Psoas muscle (tissue), 8 donors: ENCODE data around the gene TM4SF1. TPM values are rescaled to one million over a fixed set of nuclear protein-coding genes. Genes with fewer than 3 reads are reported as not detected.

ENCODE experiments used
- ATAC-seq, 4 donors: fragments of 200-7000 bp; cut with Tn5 transposase; one replicate each; pipeline ENCODE4 v1.9.1; 2020; ENCODE audit warnings: moderate library complexity in 3 of 4, mild to moderate bottlenecking in 2 of 4
- DNase-seq, 2 donors: peaks; one replicate each; pipeline ENCODE4 v3.0.0-alpha.2; 2020
- H3K27ac ChIP-seq: fragments of 200-600 bp; one replicate; pipeline ENCODE4 v1.8.0; 2022
- H3K27me3 ChIP-seq, 3 donors: fragments of 200-600 bp in 1 of 3; one replicate each; pipeline versions ENCODE4 v1.6.1 to v1.8.0; 2013 to 2022; ENCODE audit warnings: low read length in 2 of 3, mild to moderate bottlenecking in 2 of 3, moderate library complexity in 1 of 3; ENCODE audit not compliant: insufficient read depth in 3 of 3
- H3K36me3 ChIP-seq, 2 donors: fragments of 200-600 bp in 1 of 2; one replicate each; pipeline versions ENCODE4 v1.6.1 to v1.8.0; 2013 to 2022; ENCODE audit warnings: low read depth in 1 of 2, mild to moderate bottlenecking in 1 of 2, moderate library complexity in 1 of 2; ENCODE audit not compliant: insufficient read depth in 1 of 2
- H3K4me1 ChIP-seq: fragments of 200-600 bp; one replicate; pipeline ENCODE4 v1.8.0; 2022
- H3K4me3 ChIP-seq: fragments of 200-600 bp; one replicate; pipeline ENCODE4 v1.8.0; 2022; ENCODE audit warnings: mild to moderate bottlenecking
- H3K9me3 ChIP-seq: fragments of 200-600 bp; one replicate; pipeline ENCODE4 v1.8.0; 2022
- CTCF ChIP-seq: fragments of 200-600 bp; IDR thresholded peaks from one replicate; pipeline ENCODE4 v1.8.0; 2022; ENCODE audit warnings: antibody characterized with exemption
- WGBS, 3 donors: extraction: QIAGEN DNeasy Blood & Tissue Kit; methylation state at CpG; one replicate each; pipeline versions ENCODE4 v1.1.6 to v1.1.7; 2013; 5-methylcytosine and 5-hydroxymethylcytosine counted together
- intact Hi-C, 2 donors: fragments of 100-400 bp; cut with DNase I; formaldehyde crosslinking; loops; one replicate each; pipeline versions ENCODE4 v1.11.0 to v1.14.2; 2022
- polyA plus RNA-seq, 3 donors: library from polyadenylated mRNA; stranded (reverse); fragments of 200-250 nt; gene quantifications; one replicate each; pipeline ENCODE4 v1.2.3, GENCODE V29; 2013
- total RNA-seq, 4 donors: library from RNA; stranded (reverse); fragmentation: NEBNext Ultra II Directional in 2 of 4; extraction: Animal tissue kit (Norgen Biotek cat#: 25700) in 2 of 4; gene quantifications; one replicate each; pipeline versions ENCODE4 v1.2.1 to v1.2.4, GENCODE V29; 2021 to 2023
- donor health status: healthy with polysubstance abuse.
- donor health status: DM: no; HTN: no; CAD: no; lungs with moderate emphysema.
- donor health status: Bipolar disorder and iron deficiency.
- donor health status: healthy.
- donor health status: DM: yes; HTN: yes; CAD: no.
- donor health status: DM: no; HTN: no; CAD: no.
- donor health status: DM: no; HTN: no; CAD: no.
- donor health status: DM: yes; HTN: yes; CAD: no.

TM4SF1 gene
- total and polyA plus RNA-seq, 7 donors: 30.7 to 61.1 (median 49.4) TPM

DNA sequence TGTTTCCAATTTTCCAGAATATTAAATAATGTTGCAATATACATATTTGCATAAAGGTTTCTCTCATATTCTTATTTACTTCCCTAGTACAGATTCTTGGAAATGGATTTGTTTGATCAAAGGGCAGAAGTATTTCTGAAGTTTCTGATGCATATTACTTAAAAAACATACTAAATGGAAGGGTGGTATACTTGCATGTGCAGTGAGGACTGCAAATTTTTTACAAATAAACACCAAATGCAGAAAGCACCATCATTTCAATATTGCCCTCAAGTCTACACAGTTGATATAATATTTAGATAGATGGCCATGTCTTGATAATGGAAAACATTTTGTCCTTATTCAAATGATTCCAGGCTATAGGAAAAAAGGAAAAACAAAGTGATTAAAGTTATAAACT lies 56.3 kb downstream of the TM4SF1 start:
- H3K4me1 ChIP-seq: no peaks in the 10 kb centered on the region
- no peak for ATAC-seq

GRCh38 chr3:149319750-149320149 lies 57.7 kb downstream of the TM4SF1 start:
- no peaks in the 10 kb centered on the region for H3K36me3 ChIP-seq
- DNase-seq (no peak), ATAC-seq (no peak)
- H3K4me3 ChIP-seq: no peak overlapping the region
- H3K27me3 ChIP-seq: no peaks in the 10 kb centered on the region
- H3K27ac ChIP-seq: no peak overlapping the region
- no peaks in the 10 kb centered on the region for H3K4me1 ChIP-seq
- no peak for TF ChIP-seq CTCF
- H3K9me3 ChIP-seq: no peaks in the 10 kb centered on the region
- intact Hi-C loops: no loop called here
- 59 to 77% (median 61%) methylated on average over 3 of the region's 3 CpGs for WGBS, 3 donors

More for the DNA sequence above, 56.3 kb downstream of the TM4SF1 start:
- no peak overlapping the region for H3K27ac ChIP-seq
- intact Hi-C loops: no loop called here
- no peaks in the 10 kb centered on the region for H3K36me3 ChIP-seq
- H3K27me3 ChIP-seq: no peaks in the 10 kb centered on the region
- DNase-seq: no peak
- no peaks in the 10 kb centered on the region for H3K9me3 ChIP-seq
- no peak overlapping the region for H3K4me3 ChIP-seq
- no peak for TF ChIP-seq CTCF

Other genes starting within 250 kb of the TM4SF1 start
- 1 to 10 TPM; 2.6 to 5.4 (median 3.4) TPM for gene HPS3, start 248.0 kb downstream of the TM4SF1 start, total RNA-seq
- 1 to 10 TPM; 2.2 to 7.3 (median 5.6) TPM for gene HPS3, start 248.0 kb downstream of the TM4SF1 start, polyA plus RNA-seq
- 1 to 10 TPM; 1.0 to 3.5 (median 1.8) TPM for gene CP, start 155.8 kb downstream of the TM4SF1 start, total RNA-seq
- 1 to 10 TPM in 2 of 3 donors, under 1 TPM in 1; 0.23 to 2.3 (median 2.2) TPM for gene CP, start 155.8 kb downstream of the TM4SF1 start, polyA plus RNA-seq
- 1 to 10 TPM; 1.8 to 7.7 (median 4.5) TPM for gene TM4SF18, start 44.0 kb downstream of the TM4SF1 start, total RNA-seq
- 1 to 10 TPM; 2.7 to 4.6 (median 3.4) TPM for gene TM4SF18, start 44.0 kb downstream of the TM4SF1 start, polyA plus RNA-seq
- under 1 TPM in 1 of 4 donors, not detected in 3; 0.13 TPM for gene TM4SF4, start 97.0 kb upstream of the TM4SF1 start, total RNA-seq
- gene TM4SF4, start 97.0 kb upstream of the TM4SF1 start, polyA plus RNA-seq: under 1 TPM in 2 of 3 donors, not detected in 1; 0.07 to 0.66 TPM